ENCODE measurements around the gene CHGA.

Gene CHGA

GRCh38 chr14:92907316-92907911 is 15.5 kb upstream of the CHGA start:
- H3K27ac ChIP-seq, result no peak overlapping the region
- DNase-seq (ENCODE audit: low spot score), result no peak
- no peak for TF ChIP-seq CTCF (conservative IDR thresholded peaks at IDR 0.05; ENCODE audit: low read depth)
- ChIA-PET CTCF (no interaction called here), POLR2A (ENCODE audit: low non-redundant PET) (no interaction called here)

GRCh38 chr14:92914087-92914656 is 8.8 kb upstream of the CHGA start:
- DNase-seq (ENCODE audit: low spot score), result no peak
- ChIA-PET CTCF (interaction anchor here (0.6 kb wide), 1 partner anchor 17 kb away, joined by 4 read pairs; no protein-coding TSS in a partner anchor), POLR2A (ENCODE audit: low non-redundant PET) (no interaction called here)
- no peak overlapping the region for H3K27ac ChIP-seq
- no peak for TF ChIP-seq CTCF (conservative IDR thresholded peaks at IDR 0.05; ENCODE audit: low read depth)

GRCh38 chr14:92916201-92916600 is 6.7 kb upstream of the CHGA start:
- POLR2A ChIA-PET (ENCODE audit: low non-redundant PET), result no interaction called here
- CTCF ChIA-PET, result interaction anchor here (0.6 kb wide), 1 partner anchor 1592 kb away, joined by 4 read pairs; no protein-coding TSS in a partner anchor

GRCh38 chr14:92917041-92917940 is 5.7 kb upstream of the CHGA start:
- no peak overlapping the region for H3K27ac ChIP-seq
- CTCF ChIA-PET, result interaction anchor here (0.5 kb wide), 1 partner anchor 10 kb away, joined by 4 read pairs; no protein-coding TSS in a partner anchor
- DNase-seq (ENCODE audit: low spot score), result no peak
- TF ChIP-seq CTCF (conservative IDR thresholded peaks at IDR 0.05; ENCODE audit: low read depth), result no peak
- POLR2A ChIA-PET (ENCODE audit: low non-redundant PET), result no interaction called here

More at GRCh38 chr14:92916201-92916600, 6.7 kb upstream of the CHGA start:
- DNase-seq (ENCODE audit: low spot score), result no peak
- no peak for TF ChIP-seq CTCF (conservative IDR thresholded peaks at IDR 0.05; ENCODE audit: low read depth)
- H3K27ac ChIP-seq, result no peak overlapping the region

- ChIA-PET POLR2A (ENCODE audit: low non-redundant PET) (no interaction called here), CTCF (no interaction called here)
- no peak for DNase-seq (ENCODE audit: low spot score)
- H3K27ac ChIP-seq, result no peak overlapping the region
- TF ChIP-seq CTCF (conservative IDR thresholded peaks at IDR 0.05; ENCODE audit: low read depth), result no peak
Observed at GRCh38 chr14:92917956-92918355, 5.0 kb upstream of the CHGA start.

GRCh38 chr14:92920001-92920400 is 2.9 kb upstream of the CHGA start:
- no peak for DNase-seq (ENCODE audit: low spot score)
- CTCF ChIA-PET, result interaction anchor here (0.6 kb wide), 1 partner anchor 124 kb away, joined by 5 read pairs; no protein-coding TSS in a partner anchor
- H3K27ac ChIP-seq, result no peak overlapping the region
- POLR2A ChIA-PET (ENCODE audit: low non-redundant PET), result interaction anchor here (0.6 kb wide), 1 partner anchor 88 kb away, joined by 5 read pairs; no protein-coding TSS in a partner anchor
- TF ChIP-seq CTCF (conservative IDR thresholded peaks at IDR 0.05; ENCODE audit: low read depth), result no peak

Measured in RWPE1 (cell line).